Caco-2 (cell line): Measurements from ENCODE around the gene GRIK4. TPM values are rescaled to one million over a fixed set of nuclear protein-coding genes. Genes with fewer than 3 reads are reported as not detected.
A peak's percentile ranks its signal among the peaks of the same experiment; 100 is the strongest.

Source experiments
- BruUV-seq: library from RNA; stranded (reverse); fragments of 400-500 nt; replicated peaks from 2 replicates; lab custom pipeline; 2021; lab: Mats Ljungman, UMichigan
- CTCF ChIA-PET: fragments of 300-600 bp; sonication (Branson Sonifier 250); formaldehyde crosslinking; loops from one replicate; lab custom pipeline; 2022; ENCODE audit warnings: antibody characterized with exemption; lab: Charles Lee
- POLR2A ChIA-PET: fragments of 300-600 bp; sonication (Branson Sonifier 250); formaldehyde crosslinking; loops from one replicate; lab custom pipeline; 2022; ENCODE audit warnings: antibody characterized with exemption; lab: Charles Lee
- DNase-seq, 2 experiments: peaks; one replicate each; pipeline versions ENCODE4 v3.0.0 to v3.0.0-alpha.2; 2020 to 2022
- H3K27me3 ChIP-seq: replicated peaks from 2 replicates; pipeline ENCODE4 v1.6.0; 2011; ENCODE audit warnings: low read length; ENCODE audit not compliant: control insufficient read depth, insufficient read depth
- H3K36me3 ChIP-seq: 2 replicates; pipeline ENCODE4 v1.5.1; 2011; ENCODE audit warnings: low read length; ENCODE audit not compliant: control insufficient read depth, insufficient read depth
- H3K4me1 ChIP-seq: fragments of 250-450 bp; sonication (Bioruptor Pico); 2 replicates; pipeline ENCODE4 v1.5.1; 2020; ENCODE audit warnings: mild to moderate bottlenecking
- H3K4me3 ChIP-seq: 2 replicates; pipeline ENCODE4 v1.5.1; 2011; ENCODE audit warnings: low read depth, mild to moderate bottlenecking, control low read depth, low read length
- H3K9me3 ChIP-seq: fragments of 250-450 bp; sonication (Bioruptor Pico); 2 replicates; pipeline ENCODE4 v1.5.1; 2020; ENCODE audit warnings: mild to moderate bottlenecking, moderate library complexity
- H3K27ac Mint-ChIP-seq: one replicate; pipeline ENCODE4 v1.8.0; 2022; ENCODE audit warnings: mixed read lengths; ENCODE audit not compliant: unreplicated experiment
- H3K27me3 Mint-ChIP-seq: one replicate; pipeline ENCODE4 v1.8.0; 2022; ENCODE audit warnings: mixed read lengths; ENCODE audit not compliant: insufficient read depth, unreplicated experiment
- H3K36me3 Mint-ChIP-seq: one replicate; pipeline ENCODE4 v1.8.0; 2022; ENCODE audit warnings: mild to moderate bottlenecking, mixed read lengths; ENCODE audit not compliant: insufficient read depth, unreplicated experiment
- H3K4me1 Mint-ChIP-seq: one replicate; pipeline ENCODE4 v1.8.0; 2022; ENCODE audit warnings: low read depth, mixed read lengths; ENCODE audit not compliant: unreplicated experiment
- H3K4me3 Mint-ChIP-seq: one replicate; pipeline ENCODE4 v1.8.0; 2022; ENCODE audit warnings: mild to moderate bottlenecking, moderate library complexity, mixed read lengths; ENCODE audit not compliant: unreplicated experiment
- H3K9me3 Mint-ChIP-seq: one replicate; pipeline ENCODE4 v1.8.0; 2022; ENCODE audit warnings: mixed read lengths; ENCODE audit not compliant: unreplicated experiment
- CTCF ChIP-seq, 2 experiments: fragments of 200-600 bp in 1 of 2; IDR thresholded peaks; 1 replicate in 1 of 2; 2 replicates in 1 of 2; pipeline versions ENCODE4 v1.5.1 to v1.8.0; 2011 to 2022; ENCODE audit warnings: antibody characterized with exemption in 1 of 2, control low read depth in 1 of 2, inconsistent platforms in 1 of 2, low read depth in 1 of 2, low read length in 1 of 2, mild to moderate bottlenecking in 1 of 2, moderate library complexity in 1 of 2; ENCODE audit not compliant: insufficient read depth in 1 of 2, severe bottlenecking in 1 of 2, unreplicated experiment in 1 of 2
- intact Hi-C: fragments of 100-400 bp; cut with micrococcal nuclease; formaldehyde crosslinking; loops from one replicate; pipeline ENCODE4 v1.10.0; 2022; ENCODE audit not compliant: unreplicated experiment
- total RNA-seq: library from RNA; stranded (reverse); gene quantifications from 2 replicates; pipeline ENCODE4 v1.2.3, GENCODE V29; 2022

GRIK4 gene
- total RNA-seq, 1 experiment from 2014 or later: 2.0 TPM

GRCh38 chr11:120912504-120912903, 401.0 kb downstream of the GRIK4 start:
- no TSS peak for BruUV-seq
- peak; percentile 62 to 78 for TF ChIP-seq CTCF (IDR thresholded peaks at IDR 0.05; ENCODE audit: insufficient read depth in 1 of 2, low read depth in 1 of 2, low read length in 1 of 2, severe bottlenecking in 1 of 2, unreplicated experiment in 1 of 2)
- Histone ChIP-seq H3K36me3 (no peaks in the 10 kb centered on the region), H3K4me1 (peaks cover 4% of the 10 kb centered on the region; the same call in 1 of the 2 replicates), H3K4me3 (no peak overlapping the region), H3K9me3 (no peaks in the 10 kb centered on the region), H3K27me3 (0 out of 2 replicates have a peak, but pooled peaks cover 3% of the 10 kb centered on the region)
- no peak overlapping the region for H3K4me3 Mint-ChIP-seq
- intact Hi-C loops: loop anchor here (1.0 kb wide), 3 partner anchors 17 to 200 kb away; no protein-coding TSS in a partner anchor
- POLR2A ChIA-PET: no interaction called here
- H3K36me3 Mint-ChIP-seq: no peaks in the 10 kb centered on the region
- peaks cover 21% of the 10 kb centered on the region for H3K27me3 Mint-ChIP-seq
- H3K9me3 Mint-ChIP-seq: peaks cover 9% of the 10 kb centered on the region
- H3K27ac Mint-ChIP-seq: no peak overlapping the region
- peak in 1 of 2 experiments; percentile 47 for DNase-seq
- CTCF ChIA-PET: interaction anchor here (0.6 to 1.9 kb wide), 7 partner anchors 10 to 282 kb away, joined by 3 to 6 read pairs (median 4); no protein-coding TSS in a partner anchor
- peaks cover 6% of the 10 kb centered on the region for H3K4me1 Mint-ChIP-seq

- H3K4me3 ChIP-seq: no peak overlapping the region
- no peaks in the 10 kb centered on the region for H3K36me3 ChIP-seq
- Mint-ChIP-seq H3K27ac (no peak overlapping the region), H3K9me3 (peaks cover 9% of the 10 kb centered on the region), H3K36me3 (no peaks in the 10 kb centered on the region), H3K4me1 (peaks cover 6% of the 10 kb centered on the region), H3K27me3 (peaks cover 20% of the 10 kb centered on the region), H3K4me3 (no peak overlapping the region)
- CTCF ChIA-PET: interaction anchor here (0.6 to 1.9 kb wide), 7 partner anchors 10 to 282 kb away, joined by 3 to 6 read pairs (median 4); no protein-coding TSS in a partner anchor
- H3K9me3 ChIP-seq: no peaks in the 10 kb centered on the region
- no TSS peak for BruUV-seq
- POLR2A ChIA-PET: no interaction called here
- H3K27me3 ChIP-seq: 0 out of 2 replicates have a peak, but pooled peaks cover 3% of the 10 kb centered on the region
- intact Hi-C loops: loop anchor here (1.0 kb wide), 3 partner anchors 16 to 199 kb away; no protein-coding TSS in a partner anchor
- TF ChIP-seq CTCF (IDR thresholded peaks at IDR 0.05; ENCODE audit: insufficient read depth in 1 of 2, low read depth in 1 of 2, low read length in 1 of 2, severe bottlenecking in 1 of 2, unreplicated experiment in 1 of 2): no peak
- peaks cover 4% of the 10 kb centered on the region; the same call in 1 of the 2 replicates for H3K4me1 ChIP-seq
- no peak for DNase-seq
Observed at GRCh38 chr11:120912915-120913314, 401.4 kb downstream of the GRIK4 start.

GRCh38 chr11:120914021-120914420, 402.5 kb downstream of the GRIK4 start:
- no TSS peak for BruUV-seq
- POLR2A ChIA-PET: no interaction called here
- intact Hi-C loops: no loop called here
- Histone ChIP-seq H3K4me1 (peaks cover under 1% of the 10 kb centered on the region; the same call in 1 of the 2 replicates), H3K36me3 (no peaks in the 10 kb centered on the region), H3K27me3 (0 out of 2 replicates have a peak, but pooled peaks cover 3% of the 10 kb centered on the region), H3K4me3 (no peak overlapping the region), H3K9me3 (no peaks in the 10 kb centered on the region)
- CTCF ChIA-PET: interaction anchor here (0.5 to 1.9 kb wide), 3 partner anchors 17 to 154 kb away, joined by 4 to 6 read pairs (median 4); no protein-coding TSS in a partner anchor
- no peak overlapping the region for H3K27ac Mint-ChIP-seq
- no peak for DNase-seq
- H3K27me3 Mint-ChIP-seq: peaks cover 23% of the 10 kb centered on the region
- H3K9me3 Mint-ChIP-seq: peaks cover 9% of the 10 kb centered on the region
- peaks cover 6% of the 10 kb centered on the region for H3K4me1 Mint-ChIP-seq
- no peak overlapping the region for H3K4me3 Mint-ChIP-seq
- no peak for TF ChIP-seq CTCF (IDR thresholded peaks at IDR 0.05; ENCODE audit: insufficient read depth in 1 of 2, low read depth in 1 of 2, low read length in 1 of 2, severe bottlenecking in 1 of 2, unreplicated experiment in 1 of 2)
- H3K36me3 Mint-ChIP-seq: no peaks in the 10 kb centered on the region
